Measurements from ENCODE around the gene SSU72. TPM values are rescaled to one million over a fixed set of nuclear protein-coding genes. Genes with fewer than 3 reads are reported as not detected.

The SSU72 gene
- polyA plus RNA-seq, 1 donor (not counting 4 experiments of a cell fraction or from before 2014, with no cell fraction given): 79.7 TPM

GRCh38 chr1:1536938-1537546, 37.6 kb downstream of the SSU72 start:
- H2AFZ ChIP-seq (ENCODE audit: control insufficient read depth, low read length): no peak overlapping the region
- no peak overlapping the region for H3K4me2 ChIP-seq (ENCODE audit: control insufficient read depth, extremely low read depth, insufficient read depth, low read depth, low read length)
- no peak overlapping the region for H3K27ac ChIP-seq (ENCODE audit: control insufficient read depth, insufficient read depth, low read length)
- DNase-seq (ENCODE audit: low read depth, low spot score) (no peak), FAIRE-seq (no peak)
- H3K9me1 ChIP-seq (ENCODE audit: control insufficient read depth, extremely low read depth, insufficient read depth, low read length): no peaks in the 10 kb centered on the region
- H3K36me3 ChIP-seq (ENCODE audit: control insufficient read depth in 2 of 2, extremely low read depth in 1 of 2, insufficient read depth in 2 of 2, low read length in 2 of 2): peaks cover 9% of the 10 kb centered on the region in 2 experiments
- H3K9me3 ChIP-seq (ENCODE audit: control insufficient read depth, low read depth, low read length): no peaks in the 10 kb centered on the region
- dilution Hi-C loops (cut with MboI; ENCODE audit: extremely low pct_ligation_motif_present, low sequenced_read_pairs): no loop called here
- H3K79me2 ChIP-seq (ENCODE audit: control insufficient read depth, insufficient read depth, low read length): no peaks in the 10 kb centered on the region
- H4K20me1 ChIP-seq (ENCODE audit: control insufficient read depth, extremely low read depth, insufficient read depth, low read length): no peaks in the 10 kb centered on the region
- H3K27me3 ChIP-seq (ENCODE audit: control insufficient read depth, extremely low read depth, insufficient read depth, low read length): no peaks in the 10 kb centered on the region
- H3K9ac ChIP-seq (ENCODE audit: control insufficient read depth, extremely low read depth, insufficient read depth, low read length): no peak overlapping the region
- H3K4me1 ChIP-seq (ENCODE audit: control insufficient read depth, extremely low read depth, insufficient read depth, low read length): no peaks in the 10 kb centered on the region
- H3K4me3 ChIP-seq (ENCODE audit: control insufficient read depth in 2 of 3, extremely low read depth in 1 of 3, insufficient read depth in 2 of 3, low read depth in 1 of 3, low read length in 3 of 3): no peak overlapping the region
- TF ChIP-seq CTCF (optimal IDR thresholded peaks at IDR 0.05 in 1 of 3, IDR thresholded peaks at IDR 0.05 in 1 of 3, conservative IDR thresholded peaks at IDR 0.05 in 1 of 3; ENCODE audit: extremely low read depth in 1 of 3, insufficient read depth in 2 of 3, low read length in 3 of 3): no peak
- TF ChIP-seq EZH2 (IDR thresholded peaks at IDR 0.05; ENCODE audit: low read length): no peak

- Histone ChIP-seq H3K27me3 (ENCODE audit: control insufficient read depth, extremely low read depth, insufficient read depth, low read length) (no peaks in the 10 kb centered on the region), H3K4me1 (ENCODE audit: control insufficient read depth, extremely low read depth, insufficient read depth, low read length) (no peaks in the 10 kb centered on the region), H3K4me3 (ENCODE audit: control insufficient read depth in 2 of 3, extremely low read depth in 1 of 3, insufficient read depth in 2 of 3, low read depth in 1 of 3, low read length in 3 of 3) (no peak overlapping the region), H3K4me2 (ENCODE audit: control insufficient read depth, extremely low read depth, insufficient read depth, low read depth, low read length) (no peak overlapping the region), H3K27ac (ENCODE audit: control insufficient read depth, insufficient read depth, low read length) (no peak overlapping the region), H2AFZ (ENCODE audit: control insufficient read depth, low read length) (no peak overlapping the region), H3K9me1 (ENCODE audit: control insufficient read depth, extremely low read depth, insufficient read depth, low read length) (no peaks in the 10 kb centered on the region), H4K20me1 (ENCODE audit: control insufficient read depth, extremely low read depth, insufficient read depth, low read length) (no peaks in the 10 kb centered on the region), H3K79me2 (ENCODE audit: control insufficient read depth, insufficient read depth, low read length) (no peaks in the 10 kb centered on the region), H3K9ac (ENCODE audit: control insufficient read depth, extremely low read depth, insufficient read depth, low read length) (no peak overlapping the region), H3K9me3 (ENCODE audit: control insufficient read depth, low read depth, low read length) (no peaks in the 10 kb centered on the region), H3K36me3 (ENCODE audit: control insufficient read depth in 2 of 2, extremely low read depth in 1 of 2, insufficient read depth in 2 of 2, low read length in 2 of 2) (peaks cover 3% of the 10 kb centered on the region in 2 experiments)
- no peak for DNase-seq (ENCODE audit: low read depth, low spot score)
- TF ChIP-seq EZH2 (IDR thresholded peaks at IDR 0.05; ENCODE audit: low read length) (no peak), CTCF (optimal IDR thresholded peaks at IDR 0.05 in 1 of 3, IDR thresholded peaks at IDR 0.05 in 1 of 3, conservative IDR thresholded peaks at IDR 0.05 in 1 of 3; ENCODE audit: extremely low read depth in 1 of 3, insufficient read depth in 2 of 3, low read length in 3 of 3) (no peak)
- dilution Hi-C loops (cut with MboI; ENCODE audit: extremely low pct_ligation_motif_present, low sequenced_read_pairs): no loop called here
- FAIRE-seq: no peak
Observed at GRCh38 chr1:1536019-1536937, 38.4 kb downstream of the SSU72 start.

Measured in keratinocyte (primary cell).